Medulla oblongata (tissue), 1 donor: Measurements from ENCODE around the gene C12orf54.
"Not testable (repeated sequence)": the region's sequence is repeated elsewhere in the genome, so short reads cannot be mapped to it uniquely, and the experiment has no call there.

Experiments used
- DNase-seq: peaks from one replicate; pipeline ENCODE4 v3.0.0-alpha.2; 2015; ENCODE audit errors: extremely low spot score

C12orf54 gene

DNA sequence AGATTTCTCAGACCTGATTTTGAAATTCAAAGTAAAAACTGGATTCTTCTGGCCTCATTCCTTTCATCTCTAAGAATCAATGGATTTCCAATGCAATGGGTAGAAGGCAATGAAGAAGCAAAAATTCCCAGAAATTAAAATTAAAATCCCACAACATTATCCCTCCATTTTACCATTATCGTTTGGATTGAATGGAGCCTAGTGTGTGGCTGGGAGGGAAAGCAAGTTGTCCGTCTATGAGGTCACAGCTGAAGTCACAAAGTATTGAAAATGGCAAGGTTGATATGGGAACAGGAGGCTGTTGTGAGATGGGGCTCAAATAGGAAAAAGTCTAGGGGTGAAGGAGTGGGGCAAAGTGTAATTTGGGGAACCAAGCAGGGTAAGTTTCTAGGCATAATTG lies at the start of gene C12orf54:
Gene C12orf54, plus strand, starts transcription at position 301 of the 400 bp plus-strand sequence. CDS start 799 bp downstream, outside the sequence.
- no peak for DNase-seq

DNA sequence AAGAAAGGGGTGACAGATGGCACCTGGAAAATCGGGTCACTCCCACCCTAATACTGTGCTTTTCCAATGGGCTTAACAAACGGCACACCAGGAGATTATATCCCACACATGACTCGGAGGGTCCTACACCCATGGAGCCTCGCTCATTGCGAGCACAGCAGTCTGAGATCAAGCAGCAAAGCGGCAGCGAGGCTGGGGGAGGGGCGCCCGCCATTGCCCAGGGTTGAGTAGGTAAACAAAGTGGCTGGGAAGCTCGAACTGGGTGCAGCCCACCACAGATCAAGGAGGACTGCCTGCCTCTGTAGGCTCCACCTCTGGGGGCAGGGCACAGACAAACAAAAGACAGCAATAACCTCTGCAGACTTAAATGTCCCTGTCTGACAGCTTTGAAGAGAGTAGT lies 48.3 kb upstream of the C12orf54 start:
- not testable (repeated sequence) for DNase-seq

DNA sequence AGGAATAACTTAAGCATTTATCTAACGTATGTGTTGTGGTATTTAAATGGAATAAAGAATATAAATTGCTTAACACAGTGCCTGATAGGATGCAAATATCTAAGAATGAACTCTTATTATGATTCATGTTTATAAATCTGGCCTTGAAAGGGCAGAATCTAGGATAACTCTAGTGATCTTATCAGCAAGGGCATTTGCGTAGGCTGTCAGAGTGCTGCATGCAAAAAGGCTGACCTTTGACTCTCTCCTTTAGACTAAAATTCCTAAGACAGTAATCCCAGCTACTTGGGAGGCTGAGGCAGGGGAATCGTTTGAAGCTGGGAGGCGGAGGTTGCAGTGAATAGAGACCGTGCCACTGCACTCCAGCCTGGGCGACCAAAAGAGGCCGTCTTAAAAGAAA lies 41.2 kb upstream of the C12orf54 start:
- DNase-seq, result no peak

DNA sequence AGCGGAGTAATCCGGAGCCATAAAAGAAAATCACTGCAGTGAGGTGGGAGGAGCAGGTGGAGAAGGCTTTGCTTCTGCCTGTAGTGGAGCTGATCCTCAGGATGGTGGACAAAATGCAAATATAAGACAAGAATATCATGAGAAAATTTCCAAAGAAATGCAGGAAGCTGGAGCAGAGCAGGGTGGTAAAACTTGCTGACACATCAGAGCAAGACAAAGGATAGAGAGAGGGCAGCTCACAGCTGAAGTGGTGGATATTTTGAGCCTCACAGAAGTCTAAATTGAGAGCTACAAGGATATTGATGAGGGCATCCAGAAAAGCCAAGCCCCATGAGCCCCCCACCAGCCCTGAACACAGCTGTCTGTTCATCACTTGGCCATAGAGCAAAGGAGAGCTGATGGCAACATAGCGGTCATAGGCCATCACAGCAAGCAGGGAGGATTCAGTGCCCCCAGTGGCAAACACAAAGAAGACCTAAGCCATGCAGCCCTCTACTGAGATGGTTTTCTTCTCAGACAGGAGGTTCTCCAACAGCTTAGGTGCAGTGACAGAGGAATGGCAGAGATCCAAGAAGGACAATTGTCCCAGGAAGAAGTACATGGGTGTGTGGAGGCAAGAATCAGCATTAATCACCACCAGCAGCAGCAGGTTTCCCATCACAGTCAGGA lies 40.0 kb upstream of the C12orf54 start:
- DNase-seq, result no peak

DNA sequence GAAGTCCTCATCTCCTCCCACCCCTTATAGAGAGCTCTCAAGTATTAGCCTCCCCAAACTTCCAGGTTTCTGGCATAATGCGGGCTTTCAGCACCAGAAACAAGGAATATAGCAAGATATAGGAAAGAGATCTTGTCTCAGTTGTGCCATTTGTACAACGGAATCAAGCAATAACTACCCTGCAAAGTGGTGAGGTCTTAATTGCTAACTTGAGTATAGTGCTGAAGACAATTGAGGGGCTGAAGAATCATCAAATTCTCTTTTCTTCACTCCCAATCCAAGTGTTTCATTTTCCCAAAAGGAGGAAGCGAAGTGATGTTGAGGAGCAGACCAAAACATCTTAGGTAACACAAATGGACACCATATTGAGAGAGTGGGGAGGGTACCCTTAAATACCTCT lies 36.8 kb upstream of the C12orf54 start:
- DNase-seq, result no peak

DNA sequence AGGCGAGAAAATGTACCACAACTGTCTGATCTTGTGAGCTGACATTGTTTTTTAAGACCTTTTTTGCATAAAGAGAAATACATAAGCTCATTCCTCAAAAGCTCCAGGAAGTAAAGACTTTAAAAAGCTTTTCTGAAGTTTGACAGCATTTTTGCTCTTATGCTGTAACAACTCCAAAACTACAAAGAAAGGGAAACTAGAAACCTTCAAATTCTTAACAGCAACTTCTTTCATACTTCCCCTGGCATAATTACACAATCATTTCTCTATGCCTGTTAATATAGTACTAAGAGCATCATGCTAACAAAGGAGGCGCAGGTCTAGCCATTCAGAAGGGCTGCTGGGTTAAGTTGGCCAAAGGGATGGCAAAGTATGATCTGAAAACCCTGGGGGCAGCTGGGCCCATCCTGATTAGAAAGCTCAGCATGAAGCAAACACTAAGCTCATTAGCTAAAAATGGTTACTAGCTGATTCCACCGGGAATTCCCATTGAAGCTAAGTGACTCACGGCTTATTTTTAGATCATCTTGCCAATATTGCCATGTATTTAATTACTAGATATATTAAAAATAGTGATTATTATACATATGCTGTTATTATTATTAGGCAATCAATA lies 36.0 kb upstream of the C12orf54 start:
- no peak for DNase-seq

DNA sequence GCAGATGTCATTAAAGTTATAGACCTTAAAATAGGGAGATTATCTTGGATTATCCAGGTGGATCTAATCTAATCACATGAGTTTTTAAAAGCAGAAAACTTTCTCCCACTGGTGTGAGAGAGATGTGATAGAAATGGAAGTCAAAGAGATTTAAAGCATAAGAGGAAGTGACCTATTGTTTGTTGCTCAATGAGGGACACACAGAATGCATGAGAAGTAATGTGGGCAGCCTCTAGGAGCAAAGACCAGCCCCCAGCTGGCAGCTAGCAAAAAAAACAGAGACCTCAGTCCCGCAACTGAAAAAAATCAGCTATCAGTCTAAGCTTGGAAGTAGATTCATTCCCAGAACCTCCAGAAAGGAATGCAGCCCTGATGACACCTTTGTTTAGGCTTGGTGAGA lies 34.5 kb upstream of the C12orf54 start:
- DNase-seq, result no peak

DNA sequence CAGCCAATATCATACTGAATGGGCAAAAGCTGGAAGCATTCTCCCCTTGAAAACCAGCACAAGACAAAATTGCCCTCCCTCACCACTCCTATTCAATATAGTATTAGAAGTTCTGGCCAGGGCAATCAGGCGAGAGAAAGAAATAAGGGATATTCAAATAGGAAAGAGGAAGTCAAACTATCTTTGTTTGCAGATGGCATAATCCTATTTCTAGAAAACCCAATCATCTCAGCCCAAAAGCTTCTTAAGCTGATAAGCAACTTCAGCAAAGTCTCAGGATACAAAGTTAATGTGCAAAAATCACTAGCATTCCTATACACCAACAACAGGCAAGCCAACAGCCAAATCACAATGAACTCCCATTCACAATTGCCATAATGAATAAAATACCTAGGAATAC lies 30.9 kb upstream of the C12orf54 start:
- no peak for DNase-seq

DNA sequence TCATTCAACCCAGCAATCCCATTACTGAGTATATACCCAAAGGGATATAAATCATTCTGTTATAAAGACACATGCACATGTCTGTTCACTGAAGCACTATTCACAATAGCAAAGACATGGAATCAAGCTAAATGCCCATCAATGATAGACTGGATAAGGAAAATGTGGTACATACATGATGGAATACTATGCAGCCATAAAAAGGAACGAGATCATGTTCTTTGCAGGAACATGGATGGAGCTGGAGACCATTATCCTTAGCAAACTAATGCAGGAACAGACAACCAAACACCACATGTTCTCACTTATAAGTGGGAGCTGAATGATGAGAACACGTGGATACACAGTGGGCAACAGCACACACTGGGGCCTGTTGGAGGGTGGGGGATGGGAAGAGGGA lies 29.3 kb upstream of the C12orf54 start:
- DNase-seq, result not testable (repeated sequence)

DNA sequence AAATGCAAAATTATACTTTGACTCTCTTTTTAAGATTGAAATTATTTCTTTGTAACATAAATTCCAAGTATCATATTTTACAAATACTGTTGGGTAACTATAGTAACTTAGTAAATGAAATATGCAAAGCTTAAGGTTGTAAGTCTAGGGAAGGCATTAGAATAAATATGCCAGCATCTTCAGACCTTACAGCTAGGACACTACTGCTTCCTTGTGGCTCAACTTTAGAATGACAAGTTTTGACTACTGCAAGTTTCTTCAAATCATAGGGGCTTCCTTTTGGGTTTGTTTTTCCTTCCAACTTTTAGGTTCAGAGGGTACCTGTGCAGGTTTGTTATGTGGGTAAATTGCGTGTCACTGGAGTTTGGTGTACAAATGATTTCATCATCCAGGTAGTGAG lies 27.6 kb upstream of the C12orf54 start:
- peak; percentile 17 for DNase-seq

DNA sequence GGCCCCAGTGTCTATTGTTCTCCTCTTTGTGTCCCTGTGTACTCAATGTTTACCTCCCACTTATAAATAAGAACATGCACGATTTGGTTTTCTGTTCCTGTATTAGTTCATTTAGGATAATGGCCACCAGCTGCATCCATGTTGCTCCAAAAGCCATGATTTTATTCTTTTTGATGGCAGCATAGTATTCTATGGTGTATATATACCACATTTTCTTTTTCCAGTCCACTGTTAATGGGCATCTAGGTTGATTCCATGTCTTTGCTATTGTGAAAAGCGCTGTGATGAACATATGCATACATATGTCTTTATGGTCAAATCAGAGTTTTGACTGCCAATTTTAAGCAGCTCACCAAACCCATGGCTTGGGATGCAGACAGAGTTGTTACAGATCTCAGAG lies 27.2 kb upstream of the C12orf54 start:
- no peak for DNase-seq

DNA sequence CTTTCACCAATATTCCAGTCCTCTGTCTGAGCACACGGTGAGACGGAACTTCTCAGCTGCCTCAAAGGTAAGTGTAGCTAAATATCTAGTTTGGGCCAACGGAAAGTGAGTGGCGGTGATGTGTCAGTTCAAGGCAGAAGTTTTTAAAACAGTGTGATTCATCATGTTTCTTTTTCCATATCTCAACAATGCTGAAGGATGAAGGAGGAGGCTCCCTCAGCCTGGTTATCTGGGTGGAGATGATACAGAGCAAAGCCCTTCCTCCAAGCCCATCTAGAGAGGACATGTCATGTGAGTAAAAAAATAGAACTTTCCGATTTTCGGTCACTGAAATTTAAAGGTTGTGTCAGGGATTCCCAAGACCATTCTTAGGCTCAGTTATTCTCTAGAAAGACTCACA lies 23.0 kb upstream of the C12orf54 start:
- DNase-seq, result no peak

DNA sequence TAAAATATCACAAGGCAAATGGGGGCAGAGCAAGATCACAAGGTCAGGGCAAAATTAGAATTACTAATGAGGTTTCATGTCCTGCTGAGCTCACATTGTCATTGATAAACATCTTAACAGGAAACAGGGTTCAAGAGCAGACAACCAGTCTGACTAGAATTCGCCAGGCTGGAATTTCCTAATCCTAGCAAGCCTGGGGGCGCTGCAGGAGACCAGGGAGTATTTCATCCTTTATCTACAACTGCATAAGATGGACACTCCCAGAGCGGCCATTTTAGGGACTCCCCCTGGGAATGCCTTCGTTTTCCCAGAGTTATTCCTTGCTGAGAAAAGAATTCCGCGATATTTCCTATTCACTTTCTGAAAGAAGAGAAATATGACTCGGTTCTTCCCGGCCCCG lies 13.3 kb upstream of the C12orf54 start:
- DNase-seq, result not testable (repeated sequence)

DNA sequence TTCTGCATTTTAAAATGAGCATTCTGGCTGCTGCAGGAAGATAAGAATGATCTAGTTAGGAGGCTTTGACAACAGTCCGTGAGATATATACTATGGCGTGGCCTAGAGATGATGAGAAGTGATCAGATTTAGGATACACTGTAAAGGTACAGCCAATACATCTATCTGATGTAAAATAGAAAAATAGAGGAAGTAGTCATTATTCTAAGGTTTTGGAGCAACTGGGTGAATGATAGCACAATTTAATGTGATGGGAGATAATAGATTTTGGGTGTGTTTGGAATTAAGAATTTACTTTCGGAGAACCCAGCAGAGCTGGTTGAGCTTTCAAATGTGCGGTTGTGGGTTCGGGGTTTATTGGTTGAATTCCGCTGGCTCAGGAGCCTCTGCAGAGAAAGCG lies 10.0 kb upstream of the C12orf54 start, which contains the start of gene ANP32D:
Gene ANP32D, plus strand, starts transcription at position 301 of the 400 bp plus-strand sequence. CDS start 106 bp downstream, outside the sequence.
- DNase-seq, result no peak

DNA sequence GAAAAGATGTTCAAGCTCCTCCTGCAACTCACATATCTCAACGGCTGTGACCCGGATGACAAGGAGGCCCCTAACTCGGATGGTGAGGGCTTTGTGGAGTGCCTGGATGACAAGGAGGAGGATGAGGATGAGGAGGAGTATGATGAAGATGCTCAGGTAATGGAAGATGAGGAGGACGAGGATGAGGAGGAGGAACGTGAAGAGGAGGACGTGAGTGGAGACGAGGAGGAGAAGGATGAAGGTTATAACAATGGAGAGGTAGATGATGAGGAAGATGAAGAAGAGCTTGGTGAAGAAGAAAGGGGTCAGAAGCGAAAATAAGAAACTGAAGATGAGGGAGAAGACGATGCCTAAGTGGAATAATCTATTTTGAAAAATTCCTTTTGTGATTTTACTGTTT lies 9.2 kb upstream of the C12orf54 start:
- no peak for DNase-seq

DNA sequence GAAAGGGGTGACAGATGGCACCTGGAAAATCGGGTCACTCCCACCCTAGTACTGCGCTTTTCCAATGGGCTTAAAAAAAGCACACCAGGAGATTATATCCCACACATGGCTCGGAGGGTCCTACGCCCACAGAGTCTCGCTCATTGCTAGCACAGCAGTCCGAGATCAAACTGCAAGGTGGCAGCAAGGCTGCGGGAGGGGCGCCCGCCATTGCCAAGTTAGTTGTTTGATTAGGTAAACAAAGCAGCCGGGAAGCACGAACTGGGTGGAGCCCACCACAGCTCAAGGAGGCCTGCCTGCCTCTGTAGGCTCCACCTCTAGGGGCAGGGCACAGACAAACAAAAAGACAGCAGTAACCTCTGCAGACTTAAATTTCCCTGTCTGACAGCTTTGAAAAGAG lies 7.8 kb upstream of the C12orf54 start:
- not testable (repeated sequence) for DNase-seq

DNA sequence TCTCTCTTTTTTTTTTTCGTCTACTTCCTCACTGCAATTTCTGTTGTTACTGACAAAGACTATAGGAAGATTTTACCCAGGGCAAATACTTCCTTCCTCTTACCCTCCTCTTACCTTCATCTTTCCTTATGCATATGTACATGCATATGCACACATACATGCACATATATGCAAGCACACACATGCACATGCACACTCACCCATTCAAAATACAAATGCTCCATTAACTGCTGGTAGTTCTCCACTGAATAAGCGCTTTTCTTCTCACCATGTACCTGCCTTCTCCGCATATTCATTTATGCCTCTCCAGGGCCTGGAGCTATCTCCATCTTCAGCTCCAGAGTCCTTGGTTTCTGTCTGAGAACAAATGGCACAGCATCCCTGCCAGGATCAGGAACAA lies 632 bp downstream of the C12orf54 start:
- DNase-seq, result no peak

DNA sequence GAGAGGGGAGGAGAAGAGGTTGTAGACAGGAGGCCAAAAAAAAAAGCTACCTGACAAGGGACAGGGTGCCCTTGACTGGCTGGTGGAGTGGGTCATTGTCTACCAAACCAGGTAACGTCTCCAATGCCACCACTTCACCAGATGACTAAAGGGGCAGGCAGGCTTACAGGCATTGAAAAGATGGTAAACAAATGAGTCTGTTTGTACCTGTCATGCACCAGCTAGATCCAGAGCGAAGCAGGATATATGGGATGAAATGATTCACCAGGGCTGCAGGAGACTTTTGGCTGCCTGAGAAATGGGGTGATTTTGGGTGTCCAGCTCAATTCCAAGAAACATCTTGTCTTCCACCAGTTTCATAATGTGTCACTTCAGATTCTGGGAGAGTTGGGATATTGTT lies 4.0 kb downstream of the C12orf54 start:
- no peak for DNase-seq

DNA sequence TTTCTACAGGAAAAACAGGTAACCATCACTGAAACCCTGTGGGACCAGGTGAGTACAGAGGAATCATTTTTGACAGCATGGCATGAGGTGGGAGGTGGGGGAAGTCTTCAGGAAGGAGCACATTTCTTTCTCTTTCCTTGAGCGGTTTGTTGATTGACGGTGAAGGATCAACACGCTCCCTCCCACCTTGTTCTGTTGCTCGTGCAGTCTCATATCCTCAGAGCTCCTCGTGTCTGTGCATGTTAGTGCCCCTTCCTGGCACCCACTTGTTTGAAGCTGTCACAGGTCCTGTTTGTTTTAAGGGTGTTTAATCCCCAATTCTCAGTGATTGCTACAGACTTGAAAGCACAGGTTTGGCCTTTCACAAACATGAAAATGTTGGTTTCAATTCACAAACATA lies 4.4 kb downstream of the C12orf54 start:
- no peak for DNase-seq

DNA sequence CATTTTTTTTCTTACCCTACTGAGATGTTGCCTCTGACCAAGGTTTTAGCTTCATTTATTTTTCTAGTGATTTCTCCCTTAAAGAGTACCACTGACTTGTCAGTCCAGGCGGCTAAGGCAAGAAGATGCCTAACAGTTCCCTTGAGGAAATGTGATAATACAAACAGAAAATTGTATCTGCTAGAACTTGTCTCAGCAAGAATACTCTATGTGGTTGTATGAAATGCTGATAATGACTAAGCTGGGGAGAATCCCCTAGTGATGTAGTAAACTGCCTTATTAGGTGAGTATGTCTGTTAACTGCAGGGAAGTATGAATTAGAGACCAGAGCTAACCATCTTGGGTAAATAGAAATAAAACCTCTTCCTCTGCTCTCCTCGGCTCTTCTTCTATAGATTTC lies 6.7 kb downstream of the C12orf54 start:
- DNase-seq, result no peak

DNA sequence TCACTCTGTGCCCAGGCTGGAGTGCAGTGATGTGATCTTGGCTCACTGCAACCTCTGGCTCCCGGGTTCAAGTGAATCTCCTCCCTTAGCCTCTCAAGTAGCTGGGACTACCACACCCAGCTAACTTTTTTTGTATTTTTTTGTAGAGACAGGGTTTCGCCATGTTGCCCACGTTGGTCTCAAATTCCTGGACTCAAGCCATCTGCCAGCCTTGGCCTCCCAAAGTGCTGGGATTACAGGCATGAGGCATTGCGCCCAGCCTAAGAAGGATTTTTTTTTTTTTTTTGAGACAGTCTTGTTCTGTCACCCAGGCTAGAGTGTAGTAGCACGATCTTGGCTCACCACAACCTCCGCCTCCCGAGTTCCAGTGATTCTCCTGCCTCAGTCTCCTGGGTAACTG lies 7.2 kb downstream of the C12orf54 start:
- not testable (repeated sequence) for DNase-seq

DNA sequence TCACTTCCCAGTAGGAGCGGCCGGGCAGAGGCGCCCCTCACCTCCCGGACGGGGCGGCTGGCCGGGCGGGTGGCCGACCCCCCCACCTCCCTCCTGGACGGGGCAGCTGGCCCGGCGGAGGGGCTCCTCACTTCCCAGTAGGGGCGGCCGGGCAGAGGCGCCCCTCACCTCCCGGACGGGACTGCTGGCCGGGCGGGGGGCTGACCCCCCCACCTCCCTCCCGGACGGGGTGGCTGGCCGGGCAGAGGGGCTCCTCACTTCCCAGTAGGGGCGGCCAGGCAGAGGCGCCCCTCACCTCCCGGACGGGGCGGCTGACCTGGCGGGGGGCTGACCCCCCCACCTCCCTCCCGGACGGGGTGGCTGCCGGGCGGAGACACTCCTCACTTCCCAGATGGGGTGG lies 18.0 kb downstream of the C12orf54 start:
- DNase-seq, result not testable (repeated sequence)

DNA sequence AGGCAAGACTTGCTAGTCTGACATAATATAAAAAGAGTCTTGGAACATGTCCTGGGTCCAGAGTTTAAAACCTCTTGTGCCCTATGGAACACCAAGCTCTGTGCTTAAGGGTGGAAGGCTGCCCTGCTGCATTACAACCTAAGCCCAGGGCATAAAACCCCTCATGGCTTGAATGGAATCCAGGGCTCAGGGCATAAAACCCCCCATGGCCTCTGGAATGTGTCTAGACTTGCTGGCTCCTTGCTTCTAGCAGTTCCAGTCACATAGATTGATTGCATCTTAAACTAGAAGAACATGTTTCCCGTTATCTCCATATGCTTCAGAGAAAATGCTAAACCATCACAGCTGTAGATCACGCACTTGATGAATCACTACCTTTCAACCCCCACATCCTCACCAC lies 24.5 kb downstream of the C12orf54 start:
- DNase-seq, result not testable (repeated sequence)

DNA sequence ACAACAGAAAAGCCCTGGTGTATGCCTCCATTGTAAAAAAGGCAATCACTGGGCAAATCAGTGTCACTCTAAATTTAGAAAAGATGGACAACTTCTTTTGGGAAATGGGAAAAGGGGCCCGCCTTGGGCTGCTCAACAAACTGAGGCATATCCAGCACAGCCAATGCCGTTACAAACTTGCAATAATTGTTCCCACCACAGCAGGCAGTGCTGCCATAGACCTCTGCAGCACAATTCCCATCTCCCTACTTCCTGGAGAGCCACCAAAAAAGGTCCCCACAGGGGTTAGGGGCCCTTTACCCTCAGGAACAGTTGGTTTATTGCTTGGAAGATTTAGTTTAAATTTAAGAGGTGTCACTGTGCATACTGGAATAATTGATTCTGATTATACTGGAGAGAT lies 26.7 kb downstream of the C12orf54 start:
- DNase-seq, result no peak
